AML-193 (cell line): ENCODE measurements around the gene TBL2.
"Not testable (repeated sequence)": the region's sequence is repeated elsewhere in the genome, so short reads cannot be mapped to it uniquely, and the experiment has no call there.

Experiments used
- DNase-seq, 2 experiments: peaks; one replicate each; lab custom pipeline; 2025; lab: John Stamatoyannopoulos, UW

TBL2 gene

DNA sequence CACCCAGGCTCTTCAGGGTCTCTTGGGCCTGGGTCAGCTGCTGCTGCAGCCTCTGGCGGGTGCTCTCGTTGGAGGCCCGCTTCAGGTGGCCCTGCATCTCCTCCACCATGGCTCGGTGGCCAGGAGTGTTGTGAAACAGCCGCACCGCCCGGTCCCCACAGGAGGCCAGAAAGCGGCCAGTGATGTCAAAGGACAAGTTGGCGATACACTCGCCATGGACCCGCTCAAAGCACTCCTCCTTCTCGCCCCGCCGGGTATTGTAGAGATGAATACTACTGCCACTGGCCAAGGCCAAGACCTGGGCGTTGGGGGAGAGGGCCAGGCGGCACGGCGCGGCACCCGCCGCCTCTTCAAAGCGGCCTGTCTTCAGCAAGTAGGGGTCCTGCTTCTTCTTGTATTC lies 7.9 kb downstream of the TBL2 start:
- no peak for DNase-seq

DNA sequence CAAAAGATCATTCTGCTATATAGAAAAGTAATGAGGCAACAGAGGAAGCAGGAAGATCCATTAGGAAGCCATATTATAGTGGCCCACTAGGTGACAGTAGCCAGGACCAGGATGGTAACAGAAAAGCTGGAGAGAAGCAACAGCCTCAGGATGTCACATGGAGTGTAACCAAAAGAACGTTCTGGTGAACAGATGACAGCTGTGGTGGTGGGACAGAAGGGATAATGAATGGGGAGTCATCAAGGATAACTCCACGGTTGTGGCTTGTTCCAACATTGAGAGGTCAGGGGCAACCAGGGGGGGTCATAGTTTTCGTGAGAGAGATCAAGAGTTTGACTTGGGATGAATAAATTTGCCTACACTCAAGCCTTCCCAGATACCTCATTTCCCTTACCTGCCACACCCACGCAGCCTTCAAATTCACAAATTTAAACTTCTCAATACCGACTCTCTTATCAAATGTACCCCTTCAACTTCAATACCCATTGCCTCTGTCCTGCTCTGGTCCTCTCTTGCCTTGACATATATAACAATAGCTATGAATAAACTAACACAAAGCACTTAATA lies 9.3 kb downstream of the TBL2 start:
- DNase-seq = no peak

DNA sequence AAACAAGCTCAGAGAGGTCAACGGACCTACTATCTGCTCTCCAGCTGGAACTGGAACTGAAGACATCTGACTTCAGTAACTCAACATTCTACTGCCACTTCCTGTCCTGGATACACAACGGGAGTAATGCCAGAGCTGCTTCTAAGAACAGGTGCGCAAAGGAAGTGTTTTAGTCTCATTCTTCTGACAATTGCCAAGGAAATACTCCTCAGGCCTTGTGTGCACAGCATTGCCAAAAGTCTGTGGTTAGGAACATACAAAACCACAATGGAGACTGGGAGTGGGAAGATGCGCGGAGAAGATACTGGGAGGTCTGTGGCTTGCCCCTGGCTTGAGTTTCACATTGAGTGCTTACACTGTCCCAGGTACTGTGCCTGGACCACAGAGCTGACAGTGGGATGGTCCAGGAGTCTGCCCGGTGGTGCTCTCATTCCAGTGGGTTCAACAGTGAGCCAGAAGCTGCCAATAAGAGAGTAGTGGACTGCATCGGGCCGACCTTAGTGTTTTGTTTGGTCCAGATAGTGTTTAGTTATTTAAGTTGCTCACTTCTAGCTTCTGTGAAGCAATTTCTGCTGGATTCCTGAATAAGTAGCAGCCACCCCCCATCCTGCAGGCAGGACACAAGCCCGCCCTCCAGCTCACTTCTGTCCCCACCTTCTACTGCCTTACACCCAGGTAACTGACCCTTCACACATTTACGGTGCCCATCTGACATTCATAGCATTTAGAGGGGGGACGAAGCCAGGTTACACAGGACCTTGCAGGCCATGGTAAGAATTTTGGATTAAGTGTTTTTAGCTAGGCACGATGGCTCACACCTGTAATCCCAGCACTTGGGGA lies 10.3 kb downstream of the TBL2 start:
- no peak for DNase-seq

DNA sequence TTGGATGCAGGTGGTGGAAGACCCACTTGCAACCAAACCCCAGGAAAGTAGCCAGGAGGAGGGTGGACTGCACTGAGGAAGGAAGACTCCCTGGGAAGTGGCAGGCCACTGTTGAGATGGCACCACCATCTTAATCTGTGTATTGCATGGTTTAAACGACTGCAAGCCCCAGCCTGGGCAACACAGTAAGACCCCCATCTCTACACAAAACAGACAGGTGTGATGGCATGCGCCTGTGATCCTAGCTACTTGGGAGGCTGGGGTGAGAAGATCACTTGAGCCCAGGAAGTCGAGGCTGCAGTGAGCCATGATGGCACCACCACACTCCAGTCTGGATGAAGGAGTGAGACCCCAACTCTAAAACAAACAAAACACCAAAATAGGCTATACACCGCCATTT lies 11.2 kb downstream of the TBL2 start:
- no peak for DNase-seq

DNA sequence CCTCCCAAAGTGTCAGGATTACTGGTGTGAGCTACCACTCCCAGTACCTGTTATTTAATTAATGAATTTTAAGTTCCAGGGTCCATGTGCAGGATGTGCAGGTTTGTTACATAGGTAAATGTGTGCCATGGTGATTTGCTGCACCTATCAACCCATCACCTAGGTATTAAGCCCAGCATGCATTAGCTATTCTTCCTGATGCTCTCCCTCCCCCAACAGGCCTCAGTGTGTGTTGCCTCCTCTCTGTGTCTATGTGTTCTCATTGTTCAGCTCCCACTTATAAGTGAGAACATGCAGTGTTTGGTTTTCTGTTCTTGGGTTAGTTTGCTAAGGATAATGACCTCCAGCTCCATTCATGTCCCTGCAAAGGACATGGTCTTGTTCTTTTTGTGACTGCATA lies 11.9 kb downstream of the TBL2 start:
- not testable (repeated sequence) for DNase-seq

DNA sequence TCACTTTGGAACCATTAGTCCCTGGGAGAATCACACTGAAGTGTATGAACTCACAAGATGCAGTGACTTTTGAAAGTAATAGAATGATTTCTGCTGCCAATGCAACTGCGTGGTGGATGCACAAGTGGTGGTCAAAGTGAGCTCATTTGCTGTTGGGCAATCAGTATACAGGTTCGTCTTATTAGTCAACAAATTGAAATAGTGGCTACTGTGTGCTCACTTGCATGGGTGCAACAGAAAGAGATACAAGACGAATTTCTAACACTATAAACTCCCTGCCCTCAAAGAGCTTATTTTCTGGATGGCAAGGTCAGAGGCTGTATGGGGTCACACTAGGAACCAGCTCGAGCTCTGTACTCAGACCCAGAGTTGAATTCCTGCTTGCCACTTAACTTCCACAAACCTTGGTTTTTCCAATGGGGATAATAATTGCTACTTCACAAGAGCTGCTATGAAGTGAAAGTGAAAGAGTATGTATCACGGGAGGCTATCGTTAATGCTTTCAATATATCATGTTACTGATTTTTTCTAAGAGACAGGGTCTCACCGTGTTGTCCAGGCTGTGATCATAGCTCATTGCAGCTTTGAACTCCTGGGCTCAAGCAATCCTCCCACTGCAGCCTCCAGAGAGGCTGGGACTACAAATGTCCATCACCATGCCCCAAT lies 12.6 kb downstream of the TBL2 start:
- DNase-seq = no peak

DNA sequence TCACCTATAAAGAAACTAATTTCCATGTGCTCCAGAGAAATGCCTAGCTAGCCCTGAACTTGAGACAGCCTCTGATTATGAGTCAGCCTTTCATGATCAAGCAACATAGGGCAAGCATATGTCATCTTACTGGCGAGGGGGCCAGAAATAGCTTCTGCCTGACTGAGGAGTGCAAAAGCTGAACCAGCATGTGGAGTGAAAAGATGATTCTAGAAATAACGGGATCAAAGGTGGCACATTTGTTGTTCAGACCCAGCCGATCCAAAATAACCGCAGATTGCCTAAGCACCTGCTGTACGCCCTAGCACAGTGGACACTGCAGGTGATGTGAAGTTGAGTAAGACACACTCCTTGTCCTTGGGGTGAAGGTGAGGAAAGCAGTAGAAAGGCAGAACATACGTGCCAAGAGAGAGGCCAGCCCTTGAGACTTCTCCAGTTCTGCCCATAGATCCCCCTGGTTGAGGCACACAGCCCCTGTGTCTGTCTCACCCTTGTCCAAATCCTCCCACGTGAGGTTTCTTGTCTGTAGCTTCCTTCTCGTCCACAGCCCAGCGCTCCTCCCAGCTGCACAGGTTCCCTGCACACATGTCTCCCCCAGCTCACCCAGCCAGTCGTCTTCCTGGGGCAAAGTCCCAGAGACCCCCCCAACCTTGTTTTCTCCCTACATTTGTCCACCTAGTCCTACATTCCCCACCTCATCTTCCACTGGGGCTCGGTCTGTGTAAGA lies 18.1 kb downstream of the TBL2 start:
- no peak for DNase-seq

DNA sequence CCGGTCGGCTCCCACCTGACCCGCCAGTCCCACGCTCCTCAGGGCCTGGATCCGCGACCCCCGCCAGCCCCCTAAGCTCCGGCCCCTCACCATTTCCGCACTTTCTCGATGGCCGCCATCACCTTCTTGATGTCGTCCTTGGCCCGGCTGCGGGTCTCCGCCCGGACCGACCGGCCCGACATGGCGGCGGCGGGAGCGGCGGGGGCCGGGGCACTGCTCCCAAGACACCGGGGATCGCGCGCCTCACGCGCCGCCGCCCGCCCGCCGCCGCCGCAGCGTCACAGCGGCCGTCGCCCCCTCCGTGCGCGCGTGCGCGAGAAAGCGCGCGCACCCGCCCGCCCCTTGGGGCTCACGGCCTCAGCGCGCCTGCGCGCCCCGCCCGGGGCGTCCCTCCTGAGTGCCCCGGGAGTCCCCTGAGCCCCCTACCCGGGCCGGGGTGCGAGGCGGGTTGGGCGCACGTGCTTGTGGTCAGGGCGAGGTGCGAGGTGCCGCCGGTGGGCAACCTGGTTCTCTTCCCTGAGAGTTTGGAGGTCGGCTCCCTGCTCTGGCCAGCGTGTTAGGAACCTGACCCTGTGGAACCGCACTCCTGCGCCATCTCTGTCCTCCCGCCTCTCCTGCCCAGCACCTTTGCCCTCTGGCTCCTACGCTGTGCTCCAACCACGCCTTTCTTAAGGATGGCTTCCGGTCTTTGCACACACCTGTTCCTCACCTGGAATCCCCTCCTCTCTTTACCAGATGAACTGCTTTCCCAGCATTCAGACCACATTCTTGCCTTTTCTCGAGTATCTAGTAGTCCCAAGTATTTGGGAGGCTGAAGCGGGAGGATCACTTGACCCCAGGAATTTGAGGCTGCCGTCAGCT lies 20.8 kb downstream of the TBL2 start, which contains the start of gene BCL7B:
Gene BCL7B (minus strand): TSS at position 294 of the 861 bp plus-strand sequence. CDS start 112 bp downstream, at position 182.
- DNase-seq = peak; percentile 38 to 45

DNA sequence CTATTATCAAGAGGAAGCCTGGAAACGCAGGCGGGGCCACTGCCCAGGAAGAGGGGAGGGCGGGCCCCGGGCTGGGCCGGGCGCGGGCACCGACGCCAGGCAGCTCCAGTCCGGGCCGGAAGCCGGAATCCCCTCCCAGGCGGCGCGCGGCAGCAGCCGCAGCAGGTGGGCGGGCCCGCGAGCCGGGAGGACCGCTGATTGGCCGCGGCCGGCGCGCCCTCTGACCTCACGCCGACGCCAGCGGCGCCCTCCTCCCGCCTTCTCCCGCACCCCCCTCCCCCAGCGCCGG lies 21.3 kb downstream of the TBL2 start:
- peak; percentile 92 to 93 for DNase-seq

DNA sequence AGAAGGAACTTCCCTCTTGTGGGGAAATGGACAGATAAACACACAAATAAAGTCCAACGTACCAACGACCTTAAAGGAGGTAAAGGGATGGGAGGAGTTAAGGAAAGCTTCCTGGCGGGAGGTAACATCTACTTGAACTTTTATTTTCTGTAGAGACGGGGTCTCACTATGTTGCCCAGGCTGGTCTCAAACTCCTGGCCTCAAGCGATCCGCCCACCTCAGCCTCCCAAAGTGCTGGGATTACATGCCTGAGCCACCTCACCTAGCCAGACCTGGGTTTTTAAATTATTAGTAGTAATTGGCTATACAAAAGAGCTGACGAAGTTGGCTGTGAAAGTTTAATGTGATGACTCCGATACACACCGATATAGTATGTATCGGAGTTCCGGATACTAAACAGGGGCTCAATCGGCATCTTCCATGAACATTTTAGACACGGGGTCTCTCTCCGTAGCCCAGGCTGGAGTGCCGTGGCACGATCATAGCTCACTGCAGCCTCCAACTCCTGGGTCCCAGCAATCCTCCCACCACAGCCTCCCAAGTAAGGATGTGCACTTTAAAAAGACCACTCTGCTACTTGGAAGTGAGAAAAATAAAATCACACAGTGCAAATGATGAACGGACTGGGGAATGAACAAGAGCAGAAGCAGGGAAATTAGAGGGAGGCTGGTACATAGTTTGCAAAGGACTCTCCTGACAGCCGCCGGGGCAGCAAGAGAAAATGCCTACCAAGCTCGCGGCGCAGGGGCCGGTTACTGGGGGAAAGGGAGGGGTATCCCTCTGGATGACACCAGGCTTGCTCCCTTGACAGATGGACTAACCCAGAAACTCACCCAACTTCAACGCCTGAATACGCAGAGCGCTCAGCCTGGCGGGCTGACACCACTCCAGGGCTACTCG lies 21.9 kb downstream of the TBL2 start:
- no peak for DNase-seq

DNA sequence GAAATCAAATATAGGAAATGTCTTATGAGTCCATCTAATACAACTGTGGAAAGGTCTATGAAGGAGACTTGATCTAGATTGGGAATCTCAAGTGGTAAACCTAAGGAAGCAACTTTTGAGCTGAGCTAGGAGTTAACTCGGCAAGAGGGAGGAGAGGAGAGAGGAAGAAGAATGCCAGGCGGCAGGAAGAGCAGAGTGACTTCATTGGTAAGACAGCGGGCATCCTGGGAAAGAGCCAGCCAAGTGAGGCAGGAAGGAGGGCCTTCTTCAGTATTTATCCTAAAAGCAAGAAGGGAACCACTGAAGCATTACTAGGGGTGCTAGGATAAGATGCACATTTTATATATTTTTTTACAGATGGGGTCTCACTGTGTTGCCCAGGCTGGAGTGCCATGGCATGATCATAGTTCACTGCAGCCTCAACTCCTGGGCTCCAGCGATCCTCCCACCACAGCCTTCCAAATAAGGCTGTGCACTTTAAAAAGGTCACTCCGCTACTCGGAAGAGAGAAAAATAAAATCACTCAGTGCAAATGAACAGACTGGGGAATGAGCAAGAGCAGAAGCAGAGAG lies 22.9 kb downstream of the TBL2 start:
- DNase-seq = no peak

DNA sequence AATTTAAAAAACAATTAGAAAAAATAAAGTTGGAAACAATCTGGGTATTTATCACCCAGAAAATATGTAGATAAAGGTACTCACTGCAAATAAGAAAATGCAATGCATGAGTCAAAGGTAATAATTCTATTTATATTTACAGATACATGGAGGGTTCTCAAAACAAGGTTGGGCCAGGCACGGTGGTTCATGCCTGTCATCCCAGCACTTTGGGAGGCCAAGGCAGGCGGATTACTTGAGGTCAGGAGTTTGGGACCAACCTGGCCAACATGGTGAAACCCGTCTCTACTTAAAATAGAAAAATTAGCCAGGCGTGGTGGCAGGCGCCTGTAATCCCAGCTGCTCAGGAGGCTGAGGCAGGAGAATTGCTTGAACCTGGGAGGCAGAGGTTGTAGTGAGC lies 28.3 kb downstream of the TBL2 start:
- not testable (repeated sequence) for DNase-seq

DNA sequence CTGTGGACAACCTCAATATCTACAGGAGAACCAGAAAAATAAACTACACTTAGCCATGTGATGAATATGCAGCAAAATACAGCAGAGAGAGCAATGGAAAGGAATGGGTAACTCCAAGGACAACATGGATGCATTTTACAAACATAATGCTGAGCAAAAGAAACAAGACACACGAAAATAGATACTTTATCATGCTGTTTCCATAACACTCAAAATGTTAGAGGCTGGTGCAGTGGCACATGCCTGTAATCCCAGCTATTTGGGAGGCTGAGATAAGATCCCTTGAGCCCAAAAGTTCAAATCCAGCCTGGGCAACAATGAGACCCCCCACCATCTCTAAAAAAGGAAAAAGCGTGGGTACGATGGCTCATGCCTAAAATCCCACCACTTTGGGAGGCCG lies 29.2 kb downstream of the TBL2 start:
- DNase-seq = no peak

DNA sequence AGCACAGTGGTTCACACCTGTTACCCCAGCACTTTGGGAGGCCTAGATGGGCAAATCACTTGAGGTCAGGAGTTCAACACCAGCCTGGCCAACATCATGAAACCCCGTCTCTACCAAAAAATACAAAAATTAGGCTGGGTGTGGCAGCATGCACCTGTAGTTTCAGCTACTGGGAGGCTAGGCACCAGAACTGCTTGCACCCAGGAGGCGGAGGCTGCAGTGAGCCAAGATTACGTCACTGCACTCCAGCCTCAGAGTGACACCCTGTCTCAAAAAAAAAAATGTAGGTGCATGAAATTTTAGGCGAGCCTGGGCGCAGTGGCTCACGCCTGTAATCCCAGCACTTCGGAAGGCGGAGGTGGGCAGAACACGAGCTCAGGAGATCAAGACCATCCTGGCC lies 30.5 kb downstream of the TBL2 start:
- no peak for DNase-seq

DNA sequence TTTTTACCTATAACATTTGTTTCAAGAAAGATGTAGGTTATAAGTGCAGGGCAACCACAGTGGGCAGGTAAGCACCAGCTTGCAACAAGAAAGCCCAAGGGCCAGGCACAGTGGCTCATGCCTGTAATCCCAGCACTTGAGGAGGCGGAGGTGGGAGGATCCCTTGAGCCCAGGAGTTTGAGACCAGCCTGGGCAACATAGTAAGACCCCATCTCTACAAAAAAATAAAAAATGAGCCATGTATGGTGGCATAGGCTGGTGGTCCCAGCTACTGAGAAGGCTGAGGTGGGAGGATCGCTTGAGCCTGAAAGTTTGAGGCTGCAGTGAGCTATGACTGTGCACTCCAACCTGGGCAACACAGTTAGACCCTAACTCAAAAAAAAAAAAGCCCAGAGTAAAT lies 33.7 kb downstream of the TBL2 start:
- DNase-seq = no peak

DNA sequence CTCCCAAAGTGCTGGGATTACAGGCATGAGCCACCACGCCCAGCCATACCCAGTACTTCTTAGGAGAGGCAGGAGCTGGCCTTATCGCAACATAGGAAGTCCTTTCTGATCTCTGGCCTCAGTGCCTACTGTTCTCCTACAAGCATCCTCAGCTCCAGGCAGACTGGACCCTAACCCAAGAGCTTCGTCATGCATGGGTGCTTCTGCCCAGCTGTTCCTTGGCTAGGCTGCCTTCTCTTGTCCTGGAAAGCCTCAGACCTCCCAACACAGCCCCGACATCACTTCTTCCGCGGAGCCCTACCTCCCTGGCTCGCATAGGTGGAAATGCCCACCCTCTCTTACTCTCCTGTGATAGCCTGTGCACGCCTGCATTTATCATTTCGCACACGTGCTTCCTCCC lies 36.7 kb downstream of the TBL2 start:
- no peak for DNase-seq

DNA sequence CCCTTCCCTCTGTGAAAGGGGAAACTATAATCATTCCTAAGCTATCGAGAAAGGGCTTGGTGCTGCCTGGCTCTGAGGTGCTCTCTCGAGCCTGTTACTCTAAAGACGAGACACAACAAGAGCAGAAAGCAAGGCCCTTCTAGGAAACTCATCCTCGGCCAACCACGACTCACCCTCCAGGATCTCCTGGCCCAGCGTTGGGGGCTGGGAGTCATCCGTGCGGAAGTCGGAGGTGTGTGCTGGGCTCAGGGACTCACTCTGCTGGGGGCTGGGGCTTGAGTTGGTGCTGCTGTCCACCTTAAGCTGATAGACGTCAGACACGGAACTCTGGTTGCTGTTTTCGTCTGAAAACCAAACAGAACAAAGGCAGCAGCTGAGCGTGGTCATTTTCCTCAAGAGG lies 38.7 kb downstream of the TBL2 start:
- no peak for DNase-seq

DNA sequence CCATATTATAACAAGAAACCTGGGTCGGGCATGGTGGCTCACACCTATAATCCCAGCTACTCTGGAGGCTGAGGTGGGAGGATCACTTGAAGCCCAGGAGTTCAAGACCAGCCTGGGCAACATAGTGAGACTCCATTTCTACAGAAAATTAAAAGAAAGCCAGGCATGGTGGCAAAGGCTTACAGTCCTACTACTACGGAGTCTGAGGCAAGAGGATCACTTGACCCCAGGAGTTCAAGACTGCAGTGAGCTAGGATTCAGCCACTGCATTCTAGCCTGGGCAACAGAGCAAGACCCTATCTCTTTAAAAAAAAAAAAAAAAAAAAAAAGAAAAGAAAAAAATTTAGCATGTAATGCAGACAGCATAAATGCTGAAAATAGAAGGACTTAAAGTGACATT lies 39.9 kb downstream of the TBL2 start:
- DNase-seq = not testable (repeated sequence)

DNA sequence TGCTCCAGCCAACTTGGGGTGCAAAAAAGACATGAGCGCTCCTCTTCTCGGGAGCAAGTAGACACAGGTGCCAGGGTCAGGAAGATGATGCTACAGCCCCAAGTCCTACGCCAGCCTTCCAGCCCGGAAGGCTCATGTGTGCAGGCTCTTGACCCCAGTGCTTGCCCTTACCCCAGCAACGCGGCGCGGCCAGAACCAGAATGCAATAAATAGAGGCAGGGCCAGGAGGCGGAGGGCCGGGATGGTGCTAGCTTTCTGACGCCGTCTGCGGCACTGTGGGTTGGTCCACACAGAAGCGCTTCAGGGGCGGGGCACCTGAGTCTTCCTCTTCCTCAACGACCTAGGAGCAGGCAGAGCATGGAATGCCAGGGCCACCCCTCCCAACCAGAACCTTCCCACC lies 41.3 kb downstream of the TBL2 start:
- no peak for DNase-seq

DNA sequence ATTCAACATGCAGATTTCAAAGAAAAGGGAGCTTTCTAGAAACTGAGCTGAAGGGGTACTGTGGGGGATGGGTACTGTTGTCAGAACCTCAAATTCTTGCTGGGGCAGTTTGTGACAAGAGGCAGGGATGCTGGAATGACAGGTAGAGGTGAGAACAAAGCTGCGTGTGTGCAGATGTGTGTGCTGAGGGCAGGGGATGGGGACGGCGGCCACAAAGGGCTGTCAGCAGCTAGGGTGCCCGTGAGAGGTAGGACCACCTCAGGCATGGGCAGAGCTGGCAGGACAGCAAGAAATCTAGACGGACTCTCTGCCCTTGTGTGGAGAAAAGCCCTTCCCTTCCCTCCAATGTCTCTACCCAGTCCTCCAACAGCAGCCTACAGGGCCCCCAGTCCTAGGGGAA lies 41.9 kb downstream of the TBL2 start:
- no peak for DNase-seq
